A673 (cell line): ENCODE data around the gene CENPH. TPM values are rescaled to one million over a fixed set of nuclear protein-coding genes. Genes with fewer than 3 reads are reported as not detected.
"Not testable (repeated sequence)": the region's sequence is repeated elsewhere in the genome, so short reads cannot be mapped to it uniquely, and the experiment has no call there.

Experiments
- BruUV-seq: library from RNA; stranded (reverse); fragments of 400-500 nt; replicated peaks from 2 replicates; lab custom pipeline; 2021; lab: Mats Ljungman, UMichigan
- CTCF ChIA-PET: fragments of 300-600 bp; sonication (Branson Sonifier 250); formaldehyde crosslinking; loops from one replicate; lab custom pipeline; 2022; ENCODE audit warnings: antibody characterized with exemption; lab: Charles Lee
- POLR2A ChIA-PET: fragments of 300-600 bp; sonication (Branson Sonifier 250); formaldehyde crosslinking; loops from one replicate; lab custom pipeline; 2022; ENCODE audit warnings: antibody characterized with exemption; ENCODE audit not compliant: low non-redundant PET; lab: Charles Lee
- DNase-seq: peaks from one replicate; pipeline ENCODE4 v3.0.0-alpha.2; 2015; ENCODE audit warnings: low spot score
- H3K27ac ChIP-seq: fragments of 200-600 bp; sonication (generic); 2 replicates; pipeline ENCODE4 v1.5.1; 2016; ENCODE audit warnings: mixed run types, low read depth, mild to moderate bottlenecking, mixed read lengths, antibody characterized with exemption, low read length; ENCODE audit not compliant: poor library complexity, severe bottlenecking
- H3K27me3 ChIP-seq: fragments of 200-600 bp; sonication (generic); replicated peaks from 2 replicates; pipeline ENCODE4 v1.6.1; 2017; ENCODE audit warnings: mixed run types, low read depth, mild to moderate bottlenecking, mixed read lengths, antibody characterized with exemption, low read length; ENCODE audit not compliant: insufficient read depth, poor library complexity
- H3K36me3 ChIP-seq: fragments of 200-600 bp; sonication (generic); 2 replicates; pipeline ENCODE4 v1.6.1; 2016; ENCODE audit warnings: mixed run types, mild to moderate bottlenecking, mixed read lengths, antibody characterized with exemption, low read length; ENCODE audit not compliant: insufficient read depth, poor library complexity, severe bottlenecking
- H3K4me1 ChIP-seq: fragments of 200-600 bp; sonication (generic); 2 replicates; pipeline ENCODE4 v1.6.1; 2017; ENCODE audit warnings: mixed run types, mild to moderate bottlenecking, mixed read lengths, antibody characterized with exemption, low read length; ENCODE audit not compliant: insufficient read depth, poor library complexity, severe bottlenecking
- H3K4me3 ChIP-seq: fragments of 200-600 bp; sonication (generic); 2 replicates; pipeline ENCODE4 v1.5.1; 2016; ENCODE audit warnings: low read depth, mixed run types, mild to moderate bottlenecking, mixed read lengths, low read length; ENCODE audit not compliant: poor library complexity, severe bottlenecking
- H3K9me3 ChIP-seq: fragments of 200-600 bp; sonication (generic); 2 replicates; pipeline ENCODE4 v1.6.1; 2016; ENCODE audit warnings: mixed run types, low read depth, mild to moderate bottlenecking, mixed read lengths, antibody characterized with exemption, low read length; ENCODE audit not compliant: poor library complexity, severe bottlenecking
- EZH2 ChIP-seq: fragments of 200-600 bp; sonication (generic); IDR thresholded peaks from 2 replicates; pipeline ENCODE4 v1.6.1; 2017; ENCODE audit warnings: borderline replicate concordance, low read depth, mild to moderate bottlenecking, mixed read lengths, antibody characterized with exemption, low read length; ENCODE audit not compliant: poor library complexity, severe bottlenecking
- intact Hi-C: fragments of 100-400 bp; cut with micrococcal nuclease; formaldehyde crosslinking; loops from one replicate; pipeline ENCODE4 v1.10.0; 2022; ENCODE audit not compliant: unreplicated experiment
- total RNA-seq: library from RNA; stranded (reverse); gene quantifications from 2 replicates; pipeline ENCODE4 v1.2.3, GENCODE V29; 2021
- TF ChIP-seq, protein P1 (sequence below): fragments of 300-800, 200-600 bp; sonication (generic); conservative IDR thresholded peaks from 2 replicates; pipeline ENCODE4 v1.5.1; 2017; ENCODE audit warnings: low read depth, mild to moderate bottlenecking, antibody characterized with exemption, low read length, moderate library complexity, mixed read lengths

CENPH gene
- total RNA-seq, 1 experiment from 2014 or later: 56.9 TPM

DNA sequence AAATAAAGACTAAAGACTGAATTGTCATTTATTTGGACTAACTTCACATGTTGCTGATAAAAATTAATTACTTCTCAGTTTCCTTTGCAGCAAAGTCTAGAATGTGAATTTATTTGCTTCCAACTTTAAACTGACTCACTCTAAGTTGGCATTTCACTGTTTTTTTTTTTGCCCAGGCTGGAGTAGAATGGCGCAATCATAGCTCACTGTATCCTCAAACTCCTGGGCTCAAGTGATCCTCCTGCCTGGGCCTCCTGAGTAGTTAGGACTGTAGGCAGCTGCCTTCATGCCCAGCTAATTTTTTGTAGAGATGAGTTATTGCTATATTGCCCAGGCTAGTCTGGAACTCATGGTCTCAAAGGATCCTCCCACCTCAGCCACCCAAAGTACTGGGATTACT lies 18.9 kb upstream of the CENPH start:
- no peak overlapping the region for H3K4me3 ChIP-seq
- POLR2A ChIA-PET: no interaction called here
- intact Hi-C loops: no loop called here

DNA sequence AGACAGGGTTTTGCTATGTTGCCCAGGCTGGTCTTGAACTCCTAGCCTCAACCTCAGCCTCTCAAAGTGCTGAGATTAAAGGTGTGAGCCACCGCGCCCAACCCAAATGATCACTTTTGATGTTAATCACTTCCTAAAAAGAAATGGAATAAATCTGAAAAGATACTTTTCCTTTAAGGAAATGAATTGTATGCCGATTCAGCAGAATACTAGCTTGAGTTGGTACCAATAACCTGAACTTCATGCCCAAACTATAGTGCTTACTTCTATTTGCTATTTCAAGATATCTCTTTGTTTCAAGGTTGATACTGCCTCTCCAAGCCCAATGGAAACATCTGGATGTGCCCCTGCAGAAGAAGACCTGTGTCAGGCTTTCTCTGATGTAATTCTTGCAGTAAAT lies 18.4 kb upstream of the CENPH start:
- H3K9me3 ChIP-seq: no peaks in the 10 kb centered on the region
- no peaks in the 10 kb centered on the region for H3K27me3 ChIP-seq
- intact Hi-C loops: no loop called here
- ChIA-PET CTCF (interaction anchor here (1.5 kb wide), 1 partner anchor 78 kb away, joined by 3 read pairs; no protein-coding TSS in a partner anchor), POLR2A (no interaction called here)
- peaks cover 80% of the 10 kb centered on the region for H3K36me3 ChIP-seq
- TF ChIP-seq EZH2: no peak
- TF ChIP-seq, protein P1, sequence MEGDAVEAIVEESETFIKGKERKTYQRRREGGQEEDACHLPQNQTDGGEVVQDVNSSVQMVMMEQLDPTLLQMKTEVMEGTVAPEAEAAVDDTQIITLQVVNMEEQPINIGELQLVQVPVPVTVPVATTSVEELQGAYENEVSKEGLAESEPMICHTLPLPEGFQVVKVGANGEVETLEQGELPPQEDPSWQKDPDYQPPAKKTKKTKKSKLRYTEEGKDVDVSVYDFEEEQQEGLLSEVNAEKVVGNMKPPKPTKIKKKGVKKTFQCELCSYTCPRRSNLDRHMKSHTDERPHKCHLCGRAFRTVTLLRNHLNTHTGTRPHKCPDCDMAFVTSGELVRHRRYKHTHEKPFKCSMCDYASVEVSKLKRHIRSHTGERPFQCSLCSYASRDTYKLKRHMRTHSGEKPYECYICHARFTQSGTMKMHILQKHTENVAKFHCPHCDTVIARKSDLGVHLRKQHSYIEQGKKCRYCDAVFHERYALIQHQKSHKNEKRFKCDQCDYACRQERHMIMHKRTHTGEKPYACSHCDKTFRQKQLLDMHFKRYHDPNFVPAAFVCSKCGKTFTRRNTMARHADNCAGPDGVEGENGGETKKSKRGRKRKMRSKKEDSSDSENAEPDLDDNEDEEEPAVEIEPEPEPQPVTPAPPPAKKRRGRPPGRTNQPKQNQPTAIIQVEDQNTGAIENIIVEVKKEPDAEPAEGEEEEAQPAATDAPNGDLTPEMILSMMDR: no peak
- H3K27ac ChIP-seq: no peak overlapping the region
- no TSS peak for BruUV-seq
- H3K4me3 ChIP-seq: no peak overlapping the region
- DNase-seq: no peak
- peaks cover 21% of the 10 kb centered on the region for H3K4me1 ChIP-seq

More for the DNA sequence above, 18.9 kb upstream of the CENPH start:
- no TSS peak for BruUV-seq
- H3K27me3 ChIP-seq: no peaks in the 10 kb centered on the region
- no peak for TF ChIP-seq EZH2
- TF ChIP-seq, protein P1: no peak
- no peak for DNase-seq
- H3K27ac ChIP-seq: no peak overlapping the region
- peaks cover 21% of the 10 kb centered on the region for H3K4me1 ChIP-seq
- CTCF ChIA-PET: interaction anchor here (1.5 kb wide), 1 partner anchor 77 kb away, joined by 3 read pairs; no protein-coding TSS in a partner anchor
- peaks cover 76% of the 10 kb centered on the region for H3K36me3 ChIP-seq
- no peaks in the 10 kb centered on the region for H3K9me3 ChIP-seq

DNA sequence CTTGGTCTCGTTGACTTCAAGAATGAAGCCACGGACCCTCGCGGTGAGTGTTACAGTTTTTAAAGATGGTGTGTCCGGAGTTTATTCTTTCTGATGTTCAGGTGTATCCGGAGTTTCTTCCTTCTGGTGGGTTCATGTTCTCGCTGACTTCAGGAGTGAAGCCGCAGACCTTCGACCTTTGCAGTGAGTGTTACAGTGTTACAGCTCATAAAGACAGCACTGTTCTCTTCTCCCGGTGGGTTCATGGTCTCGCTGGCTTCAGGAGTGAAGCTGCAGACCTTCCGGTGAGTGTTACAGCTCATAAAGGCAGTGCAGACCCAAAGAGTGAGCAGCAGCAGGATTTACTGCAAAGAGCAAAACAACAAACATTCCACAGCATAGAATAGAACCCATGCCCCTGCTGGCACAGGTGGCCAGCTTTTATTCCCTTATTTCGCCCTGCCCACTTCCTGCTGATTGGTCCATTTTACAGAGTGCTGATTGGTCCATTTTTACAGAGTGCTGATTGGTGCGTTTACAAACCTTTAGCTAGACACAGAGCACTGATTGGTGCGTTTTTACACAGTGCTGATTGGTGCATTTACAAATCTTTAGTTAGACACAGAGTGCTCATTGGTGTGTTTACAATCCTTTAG lies 7.6 kb upstream of the CENPH start:
- H3K4me3 ChIP-seq, H3K27ac ChIP-seq, H3K4me1 ChIP-seq, intact Hi-C loops, BruUV-seq, H3K9me3 ChIP-seq, DNase-seq, CTCF ChIA-PET, H3K27me3 ChIP-seq: not testable (repeated sequence)
- peaks cover 17% of the 10 kb centered on the region for H3K36me3 ChIP-seq
- POLR2A ChIA-PET: interaction anchor here (0.6 kb wide), 1 partner anchor 15 kb away, joined by 3 read pairs; the partner anchor contains the start of gene CCNB1

DNA sequence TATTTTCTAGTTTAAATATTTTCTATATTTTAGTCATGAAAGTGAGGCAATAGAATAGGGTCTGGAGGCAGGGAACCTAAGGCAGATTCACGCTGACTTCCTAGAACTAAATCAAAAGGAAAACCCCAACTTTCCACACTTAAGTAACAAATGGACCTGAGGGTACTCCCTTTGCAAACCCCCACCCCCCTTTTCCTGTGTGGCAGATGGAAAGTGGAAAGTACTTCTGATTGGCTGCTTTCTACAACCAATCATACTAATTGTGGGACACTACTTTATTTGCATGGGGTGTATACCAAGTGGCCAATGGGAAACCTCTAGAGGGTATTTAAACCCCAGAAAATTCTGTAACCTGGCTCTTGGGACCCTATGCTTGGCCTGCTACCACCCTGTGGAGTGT lies 4.8 kb upstream of the CENPH start:
- no TSS peak for BruUV-seq
- CTCF ChIA-PET: no interaction called here
- Histone ChIP-seq H3K27me3 (no peaks in the 10 kb centered on the region), H3K36me3 (no peaks in the 10 kb centered on the region), H3K9me3 (no peaks in the 10 kb centered on the region), H3K27ac (no peak overlapping the region), H3K4me3 (no peak overlapping the region), H3K4me1 (no peaks in the 10 kb centered on the region)
- DNase-seq: no peak
- intact Hi-C loops: no loop called here
- no peak for TF ChIP-seq EZH2
- TF ChIP-seq, protein P1: no peak
- POLR2A ChIA-PET: no interaction called here
